WI38 (cell line): Measurements from ENCODE around the gene TTC23L.

Source experiments
- H3K4me3 ChIP-seq: 2 replicates; pipeline ENCODE4 v1.5.1; 2011; ENCODE audit warnings: low read depth, mild to moderate bottlenecking, control low read depth, low read length
- CTCF ChIP-seq: IDR thresholded peaks from 2 replicates; pipeline ENCODE4 v1.5.1; 2012; ENCODE audit warnings: low read depth, mild to moderate bottlenecking, control low read depth, low read length

The TTC23L gene

GRCh38 chr5:34804913-34805312 is 34.1 kb upstream of the TTC23L start:
- TF ChIP-seq CTCF, result no peak
- H3K4me3 ChIP-seq, result no peak overlapping the region

GRCh38 chr5:34806532-34806931 is 32.4 kb upstream of the TTC23L start:
- no peak for TF ChIP-seq CTCF

GRCh38 chr5:34811706-34812105 is 27.3 kb upstream of the TTC23L start:
- no peak for TF ChIP-seq CTCF

More at GRCh38 chr5:34806532-34806931, 32.4 kb upstream of the TTC23L start:
- H3K4me3 ChIP-seq, result no peak overlapping the region

GRCh38 chr5:34813509-34813908 is 25.5 kb upstream of the TTC23L start:
- TF ChIP-seq CTCF, result no peak
- H3K4me3 ChIP-seq, result no peak overlapping the region

More at GRCh38 chr5:34811706-34812105, 27.3 kb upstream of the TTC23L start:
- H3K4me3 ChIP-seq, result no peak overlapping the region

GRCh38 chr5:34817558-34818351 is 21.2 kb upstream of the TTC23L start:
- TF ChIP-seq CTCF, result no peak
- H3K4me3 ChIP-seq, result no peak overlapping the region

GRCh38 chr5:34818717-34819116 is 20.2 kb upstream of the TTC23L start:
- no peak overlapping the region for H3K4me3 ChIP-seq
- no peak for TF ChIP-seq CTCF

GRCh38 chr5:34820593-34820992 is 18.4 kb upstream of the TTC23L start:
- TF ChIP-seq CTCF, result no peak
- no peak overlapping the region for H3K4me3 ChIP-seq
